NCI-H524 treated with DMSO at 0.1 percent for 48 hours (cell line): ENCODE results near the gene METTL27.
"Not testable (repeated sequence)": the region's sequence is repeated elsewhere in the genome, so short reads cannot be mapped to it uniquely, and the experiment has no call there.

Source experiments
- DNase-seq: peaks from one replicate; lab custom pipeline; 2025; lab: John Stamatoyannopoulos, UW

METTL27 gene

DNA sequence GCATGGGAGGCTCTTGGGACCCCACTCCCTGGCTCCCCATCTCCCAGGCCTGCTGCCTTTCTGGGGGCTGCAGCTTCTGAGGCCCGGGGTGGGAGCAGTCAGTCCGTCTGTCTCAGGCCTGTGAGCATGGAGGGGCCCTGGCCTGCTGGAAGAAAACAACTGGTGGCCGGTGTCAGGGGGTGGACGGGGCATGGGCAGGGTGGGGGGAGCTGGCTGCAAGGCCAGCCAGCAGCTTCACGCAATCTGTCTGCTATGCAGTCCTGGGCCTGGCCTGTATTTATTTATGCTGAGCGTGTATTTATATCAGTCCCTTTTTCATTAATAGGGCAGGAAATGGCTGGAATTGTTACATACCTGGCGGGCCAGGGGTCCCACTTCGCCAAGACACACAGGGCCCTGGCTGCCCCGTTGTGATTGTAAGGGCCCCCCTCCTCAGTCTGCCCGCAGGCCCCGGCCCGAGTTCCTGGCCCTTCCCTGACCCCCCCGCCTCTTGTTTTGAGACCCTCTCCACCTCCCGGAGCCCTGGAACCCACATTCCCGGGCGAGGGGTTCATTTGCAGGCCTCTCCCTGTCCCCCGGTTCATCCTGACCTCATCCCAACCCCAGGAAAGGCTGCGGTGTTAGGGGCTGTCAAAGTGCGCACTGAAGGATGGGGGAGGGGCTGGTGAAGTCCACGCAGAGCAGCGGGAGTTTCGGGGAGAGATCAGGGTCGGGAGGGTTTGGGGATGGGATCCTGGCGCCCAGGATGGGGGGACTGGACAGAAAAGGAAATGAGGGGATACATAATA is 26.9 kb upstream of the METTL27 start:
- DNase-seq, result no peak

DNA sequence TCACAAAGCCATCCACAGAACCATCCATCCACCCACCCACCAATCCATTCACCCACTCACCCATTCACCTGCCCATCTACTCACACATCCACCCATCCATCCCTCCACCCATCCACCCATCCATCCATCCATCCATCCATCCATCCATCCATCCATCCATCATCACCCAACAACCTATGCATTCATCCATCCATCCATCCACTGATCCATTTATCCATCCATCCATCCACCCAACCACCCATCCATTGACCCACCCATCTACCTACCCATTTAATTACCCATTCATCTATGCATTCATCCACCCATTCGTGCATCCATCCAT is 24.1 kb upstream of the METTL27 start:
- no peak for DNase-seq

DNA sequence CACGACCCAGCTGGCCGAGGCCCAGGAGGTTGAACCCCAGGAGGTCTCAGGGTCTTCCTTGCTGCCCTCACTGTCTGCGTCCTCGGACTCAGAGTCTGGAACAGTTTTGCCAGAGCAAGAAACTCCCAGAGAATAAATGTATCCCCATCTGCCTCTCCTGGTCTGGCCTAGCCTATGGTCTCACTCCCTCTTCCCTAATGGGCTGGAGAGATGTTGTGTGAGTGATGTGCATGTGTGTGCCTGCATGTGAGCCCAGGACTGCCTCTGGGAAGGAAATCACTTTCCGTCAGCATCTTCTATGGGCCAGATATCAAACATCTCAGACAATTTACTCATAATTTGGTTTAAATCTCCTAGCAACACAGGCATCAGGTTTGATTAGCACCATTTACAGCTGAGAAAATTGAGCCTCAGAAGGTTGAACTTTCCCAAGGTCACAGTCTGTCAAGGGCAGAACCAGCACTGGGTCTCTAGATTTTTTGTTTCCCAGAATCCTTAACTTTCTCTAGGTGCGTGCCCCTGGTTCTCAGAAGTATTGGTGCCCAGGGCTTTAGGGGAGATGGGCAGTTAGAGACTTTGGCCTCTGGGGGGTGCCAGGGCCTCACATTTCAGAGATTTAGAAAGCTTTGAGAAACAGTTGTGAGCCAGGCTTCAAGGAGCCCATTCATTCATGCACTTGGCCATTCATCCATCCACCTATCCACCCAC is 23.6 kb upstream of the METTL27 start:
- no peak for DNase-seq

DNA sequence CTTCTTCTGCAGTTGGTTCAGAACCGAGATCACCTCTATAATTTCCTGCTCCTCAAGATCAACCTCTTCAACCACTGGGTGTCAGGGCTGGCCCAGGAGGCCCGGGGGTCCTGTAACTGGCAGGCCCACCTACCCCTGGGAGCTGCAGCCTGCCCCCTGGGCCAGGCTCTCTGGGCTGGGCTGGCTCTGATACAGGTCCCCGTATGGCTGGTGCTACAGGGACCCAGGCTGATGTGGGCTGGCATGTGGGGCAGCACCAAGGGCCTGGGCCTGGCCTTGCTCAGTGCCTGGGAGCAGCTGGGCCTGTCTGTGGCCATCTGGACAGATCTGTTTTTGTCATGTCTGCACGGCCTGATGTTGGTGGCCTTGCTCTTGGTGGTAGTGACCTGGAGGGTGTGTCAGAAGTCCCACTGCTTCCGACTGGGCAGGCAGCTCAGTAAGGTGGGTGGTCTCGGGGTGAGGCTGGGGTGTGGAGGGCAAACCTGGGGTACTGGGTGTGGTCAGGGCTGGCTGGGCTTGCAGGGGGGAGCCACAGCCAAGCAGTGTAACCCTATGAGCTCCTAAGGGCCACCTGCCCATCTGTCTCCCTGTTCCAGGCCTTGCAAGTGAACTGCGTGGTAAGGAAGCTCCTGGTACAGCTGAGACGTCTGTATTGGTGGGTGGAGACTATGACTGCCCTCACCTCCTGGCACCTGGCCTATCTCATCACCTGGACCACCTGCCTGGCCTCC is 22.8 kb upstream of the METTL27 start:
- DNase-seq, result peak; percentile 69

DNA sequence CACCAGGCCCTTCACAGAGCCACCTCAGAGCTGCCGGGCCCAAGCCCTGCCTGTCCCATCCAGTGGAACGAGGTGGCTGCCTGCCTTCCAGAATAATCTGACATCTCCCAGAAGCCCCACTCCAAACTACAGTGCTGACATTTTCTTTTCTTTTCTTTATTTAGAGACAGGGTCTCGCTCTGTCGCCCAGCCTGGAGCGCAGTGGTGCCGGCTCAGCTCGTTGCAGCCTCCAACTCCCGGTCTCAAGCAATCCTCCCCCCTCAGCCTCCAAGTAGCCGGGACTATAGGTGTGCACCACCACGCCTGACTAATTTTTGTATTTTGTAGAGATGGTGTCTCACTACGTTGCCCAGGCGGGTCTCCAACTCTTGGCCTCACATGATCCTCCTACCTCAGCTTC is 19.0 kb upstream of the METTL27 start:
- DNase-seq, result no peak

DNA sequence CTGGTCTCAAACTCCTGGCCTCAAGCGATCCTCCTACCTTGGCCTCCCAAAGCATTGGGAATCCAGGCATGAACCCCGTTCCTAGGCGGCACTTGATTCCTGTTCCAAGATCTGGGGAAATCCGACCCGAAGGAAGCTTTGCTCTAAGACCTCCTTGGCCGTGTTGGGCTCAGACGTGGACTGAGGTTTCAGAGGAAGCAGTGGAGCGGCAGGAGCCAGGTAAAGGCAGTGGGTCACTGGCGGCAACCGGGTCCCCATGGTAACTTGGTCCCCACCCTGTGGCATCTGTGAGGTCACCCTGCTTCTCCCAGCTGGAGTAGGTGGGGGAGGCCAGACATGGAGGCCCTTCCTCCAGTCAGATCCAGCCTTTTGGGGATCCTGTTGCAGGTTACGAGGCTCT is 18.5 kb upstream of the METTL27 start, which contains the start of gene TMEM270:
TSS of gene TMEM270 (plus strand) at position 301 of the 400 bp plus-strand sequence. CDS start at position 337, 36 bp downstream.
- DNase-seq, result no peak

DNA sequence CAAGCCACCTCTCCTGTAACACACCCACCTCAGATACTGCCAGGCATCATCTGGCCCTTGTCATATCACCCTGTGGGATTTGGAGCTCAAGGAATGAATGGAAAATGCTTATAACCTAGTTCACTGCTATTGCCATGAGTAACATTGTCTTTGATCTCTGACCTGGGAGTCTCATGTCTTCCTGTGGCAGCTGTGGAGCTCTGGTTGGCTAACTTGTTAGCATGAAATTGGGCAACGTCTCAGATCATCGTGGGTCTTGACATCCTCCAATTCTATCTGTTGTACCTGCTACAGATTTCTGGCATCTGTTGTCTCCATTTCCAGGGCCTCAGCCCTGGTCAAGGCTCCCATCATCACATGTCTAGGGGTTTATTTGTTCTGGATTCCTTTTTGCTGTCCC is 16.5 kb upstream of the METTL27 start:
- DNase-seq, result no peak

DNA sequence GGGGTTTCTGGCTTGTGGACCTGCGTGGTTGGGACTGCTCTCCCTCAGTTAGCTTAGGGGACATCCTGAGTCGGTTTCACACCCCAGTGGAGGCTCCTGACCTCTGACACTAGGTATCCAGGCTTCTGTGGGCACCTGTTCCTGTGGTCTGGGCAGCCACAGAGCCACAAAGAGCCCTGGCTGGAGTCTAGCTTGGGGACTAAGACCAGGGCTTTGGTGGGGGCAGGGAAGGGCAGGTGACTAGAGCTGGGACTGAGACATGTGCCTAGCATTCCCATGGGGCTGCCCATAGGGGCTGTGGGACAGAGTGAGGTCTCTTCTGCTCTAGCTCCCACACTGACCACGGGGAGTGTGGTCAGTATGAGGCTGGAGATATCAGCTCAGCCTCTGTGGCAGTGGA is 14.6 kb upstream of the METTL27 start:
- no peak for DNase-seq

DNA sequence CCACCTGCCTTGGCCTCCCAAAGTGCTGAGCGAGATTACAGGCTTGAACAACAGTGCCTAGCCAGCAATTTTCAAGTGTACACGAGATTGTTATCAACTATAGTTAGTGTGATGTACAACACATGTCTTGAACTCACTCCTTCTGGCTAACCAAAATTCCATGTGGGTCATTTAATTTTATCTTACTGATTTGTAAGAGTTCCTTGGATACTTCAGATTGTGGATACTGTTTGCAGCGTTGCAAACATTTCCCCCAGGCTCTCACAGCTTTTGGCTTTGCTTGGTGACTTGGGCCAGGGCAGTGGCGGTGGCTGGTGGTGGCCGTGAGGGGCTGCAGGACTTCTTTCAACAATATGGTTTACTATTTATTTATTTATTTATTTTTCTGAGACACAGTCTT is 10.2 kb upstream of the METTL27 start:
- DNase-seq, result no peak

DNA sequence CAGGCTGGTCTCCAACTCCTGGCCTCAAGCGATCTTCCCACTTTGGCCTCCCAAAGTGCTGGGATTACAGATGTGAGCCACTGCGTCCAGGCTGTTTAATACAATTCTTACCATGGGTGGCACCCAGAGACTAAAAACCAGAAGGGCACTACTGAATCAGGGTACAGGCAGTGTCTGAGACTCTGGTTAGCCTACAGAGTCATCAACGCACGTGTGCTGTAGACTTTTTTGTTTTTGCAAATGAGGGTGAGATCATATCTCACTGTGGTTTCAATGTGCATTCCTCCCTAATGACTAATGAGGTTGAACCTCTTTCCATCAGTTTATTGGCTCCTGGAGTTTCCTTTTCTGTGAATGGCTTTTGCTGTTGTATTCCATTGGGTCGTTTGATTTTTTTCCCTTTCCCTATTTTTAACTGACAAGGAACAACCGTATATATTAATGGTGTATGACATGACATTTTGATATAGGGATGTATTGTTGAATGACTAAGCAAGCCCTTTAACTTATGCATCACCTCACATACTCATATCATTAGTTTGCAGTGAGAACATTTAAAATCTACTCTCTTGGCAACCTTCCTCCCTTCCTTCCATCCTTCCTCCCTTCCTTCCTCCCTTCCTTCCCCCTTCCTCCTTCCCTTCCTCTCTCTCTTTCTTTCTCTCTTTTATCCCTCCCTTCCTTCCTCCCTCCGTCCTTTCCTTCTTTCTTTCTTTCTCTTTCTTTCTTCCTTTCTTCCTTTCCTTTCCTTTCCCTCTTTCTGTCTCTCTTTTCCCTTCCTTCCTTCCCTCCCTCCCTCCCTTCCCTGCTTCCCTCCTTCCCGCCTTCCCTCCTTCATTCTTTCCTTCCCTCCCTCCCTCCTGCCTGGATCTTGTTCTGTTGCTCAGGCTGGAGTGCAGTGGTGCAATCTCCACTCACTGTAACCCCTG is 9.4 kb upstream of the METTL27 start:
- DNase-seq, result no peak

DNA sequence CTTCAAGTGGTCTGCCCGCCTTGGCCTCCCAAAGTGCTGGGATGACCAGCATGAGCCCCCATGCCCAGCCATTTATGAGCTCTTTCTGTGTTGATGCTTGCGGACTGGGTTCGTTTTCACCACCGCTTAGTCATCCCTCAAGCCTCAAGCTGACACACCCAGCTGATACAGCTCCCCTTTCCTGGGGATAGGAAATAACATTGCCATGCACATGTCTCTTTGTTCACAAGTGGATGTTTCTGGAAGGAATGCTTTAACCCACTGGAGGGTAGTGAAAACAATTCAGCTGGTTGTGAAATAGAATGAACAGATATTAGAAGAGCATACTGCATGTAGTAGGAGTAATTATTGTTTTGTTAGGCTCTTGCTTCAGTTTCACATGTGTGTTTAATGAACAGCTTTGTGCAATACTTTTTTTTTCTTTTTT is 8.5 kb upstream of the METTL27 start:
- DNase-seq, result no peak

DNA sequence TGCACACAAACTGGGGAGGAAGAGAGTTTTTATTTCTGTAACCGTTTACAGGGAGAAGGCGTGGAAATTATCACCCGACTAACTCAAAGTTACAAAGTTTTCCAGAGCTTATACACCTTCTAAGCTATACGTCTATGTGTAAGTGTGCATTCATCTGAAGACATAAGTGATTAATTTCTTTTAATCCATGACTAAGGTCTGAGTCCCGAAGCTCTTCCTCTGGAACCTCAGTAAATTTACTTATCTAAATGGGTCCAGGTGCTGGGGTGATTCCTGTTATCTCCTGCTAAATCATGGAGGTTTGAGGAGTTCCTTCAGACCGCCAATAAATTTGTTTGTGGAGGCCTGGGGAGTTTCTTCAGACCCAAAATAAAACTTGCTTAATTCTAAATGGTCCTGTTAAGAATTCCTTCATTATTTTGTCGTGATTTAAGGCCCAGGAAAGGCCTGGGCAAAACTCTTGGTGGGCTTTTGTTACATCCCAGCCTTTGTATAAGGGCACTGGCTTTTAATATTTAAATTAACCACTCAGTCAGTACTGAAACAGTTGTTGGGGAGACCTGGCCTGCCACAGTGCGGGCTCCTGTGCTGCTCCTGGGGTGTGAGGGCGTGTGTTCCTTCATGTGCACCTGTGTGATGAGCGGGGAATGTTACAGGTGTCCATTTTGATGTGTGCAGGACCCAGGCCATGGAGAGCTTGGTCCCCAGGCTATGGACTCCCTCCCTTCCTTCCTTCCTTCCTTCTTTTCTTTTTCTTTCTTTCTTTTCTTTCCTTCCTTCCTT is 5.8 kb upstream of the METTL27 start:
- no peak for DNase-seq

DNA sequence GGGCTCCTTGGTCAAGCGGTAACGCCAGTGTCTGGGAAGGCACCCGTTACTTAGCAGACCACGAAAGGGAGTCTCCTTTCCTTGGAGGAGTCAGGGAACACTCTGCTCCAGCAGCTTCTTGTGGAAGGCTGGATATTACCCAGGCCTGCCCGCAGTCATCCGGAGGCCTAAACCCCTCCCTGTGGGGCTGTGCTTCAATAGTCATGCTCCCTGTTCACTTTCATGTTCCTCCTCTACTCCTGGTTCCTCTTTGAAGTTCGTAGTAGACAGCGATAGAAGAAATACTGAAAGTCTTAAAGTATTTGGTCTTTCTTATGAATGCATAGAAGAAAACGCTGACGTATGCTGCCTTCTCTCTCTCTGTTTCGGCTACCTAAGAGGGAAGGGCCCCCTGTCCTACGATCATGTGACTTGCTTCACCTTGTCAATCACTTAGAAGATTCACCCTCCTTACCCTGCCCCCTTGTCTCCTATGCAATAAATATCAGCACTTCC is 3.4 kb upstream of the METTL27 start:
- not testable (repeated sequence) for DNase-seq

DNA sequence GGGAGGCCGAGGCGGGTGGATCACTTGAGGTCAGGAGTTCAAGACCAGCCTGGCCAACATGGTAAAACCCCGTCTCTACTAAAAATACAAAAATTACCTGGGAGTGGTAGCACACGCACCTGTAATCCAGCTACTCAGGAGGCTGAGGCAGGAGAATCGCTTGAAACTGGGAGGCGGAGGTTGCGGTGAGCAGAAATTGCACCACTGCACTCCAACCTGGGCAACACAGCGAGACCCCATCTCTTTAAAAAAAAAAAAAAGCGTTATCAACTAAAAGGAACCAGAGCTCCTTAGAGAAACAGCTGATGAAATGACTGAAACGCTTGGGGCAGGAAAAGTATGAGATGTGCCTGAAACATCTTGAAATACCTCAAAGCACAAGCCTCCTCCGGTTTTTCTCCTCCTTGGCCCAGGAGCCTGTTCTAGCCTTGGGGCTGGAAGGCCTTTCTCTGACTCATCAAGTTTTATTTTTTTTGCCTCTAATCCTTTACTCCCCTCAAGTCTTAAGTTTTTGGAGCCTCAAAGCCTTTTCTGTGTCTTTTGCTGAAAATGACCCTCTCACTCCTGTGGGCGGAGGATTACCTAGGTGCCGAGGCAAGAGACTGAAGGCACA is 2.6 kb upstream of the METTL27 start:
- no peak for DNase-seq

DNA sequence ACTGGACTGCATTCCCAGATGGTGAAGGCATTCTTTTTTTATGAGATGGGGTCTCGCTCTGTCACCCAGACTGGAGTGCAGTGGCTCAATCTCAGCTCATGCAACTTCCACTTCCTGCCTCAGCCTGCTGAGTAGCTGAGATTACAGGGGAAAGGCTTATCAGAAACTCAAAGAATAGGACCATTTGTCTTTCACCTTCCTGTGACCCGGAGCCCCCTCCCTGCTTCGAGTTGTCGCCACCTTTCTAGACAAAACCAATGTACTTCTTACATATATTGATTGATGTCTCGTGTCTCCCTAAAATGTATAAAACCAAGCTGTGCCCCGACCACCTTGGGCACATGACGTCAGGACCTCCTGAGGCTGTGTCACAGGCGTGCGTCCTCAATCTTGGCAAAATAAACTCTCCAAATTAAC is 1.8 kb upstream of the METTL27 start:
- DNase-seq, result no peak

DNA sequence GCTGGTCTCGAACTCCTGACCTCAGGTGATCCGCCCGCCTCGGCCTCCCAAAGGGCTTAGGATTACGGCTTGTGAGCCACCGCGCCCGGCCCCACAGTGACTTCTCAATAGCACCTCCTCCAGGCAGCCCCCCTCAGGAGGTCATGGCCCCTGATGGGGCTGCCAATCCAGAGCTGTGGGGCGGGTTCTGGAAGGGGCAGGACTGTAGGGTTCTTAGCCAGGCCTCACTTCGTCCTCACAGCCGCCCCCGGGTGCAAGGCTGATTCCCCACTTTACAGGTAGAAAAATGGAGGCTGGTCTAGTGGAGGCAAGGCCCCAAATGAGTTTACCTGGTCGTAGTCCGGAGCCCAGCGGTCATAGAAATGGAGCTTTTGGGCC is 638 bp downstream of the METTL27 start:
- no peak for DNase-seq

DNA sequence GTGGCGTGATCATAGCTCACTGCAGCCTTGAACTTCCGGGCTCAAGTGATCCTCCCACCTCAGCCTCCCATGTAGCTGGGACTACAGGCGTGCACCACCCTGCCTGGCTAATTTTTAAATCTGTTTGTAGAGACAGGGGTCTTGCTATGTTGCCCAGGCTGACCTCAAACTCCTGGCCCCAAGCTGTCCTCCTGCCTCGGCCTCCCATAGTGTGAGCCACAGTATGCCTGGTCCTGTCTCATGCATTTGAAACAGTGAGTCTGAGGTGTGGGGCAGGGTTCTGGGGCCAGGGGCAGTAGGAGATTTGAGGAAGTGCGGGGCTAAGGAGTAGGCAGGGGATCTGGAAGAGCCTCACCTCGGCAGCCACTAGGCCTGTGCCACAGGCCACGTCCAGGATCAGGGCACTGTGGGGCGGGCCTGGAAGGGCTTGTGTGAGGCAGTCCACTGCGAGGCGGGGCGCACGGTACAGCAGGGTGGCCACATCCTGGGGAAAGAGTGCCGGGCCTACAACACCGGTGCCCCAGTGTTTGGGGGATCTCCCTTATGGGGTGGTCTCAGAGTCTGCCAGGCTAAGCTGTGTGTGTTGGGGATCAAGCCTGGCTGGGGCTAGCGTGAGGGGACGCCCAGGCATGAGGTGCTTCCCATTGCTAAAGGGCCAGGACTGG is 1.5 kb downstream of the METTL27 start:
- DNase-seq, result no peak

DNA sequence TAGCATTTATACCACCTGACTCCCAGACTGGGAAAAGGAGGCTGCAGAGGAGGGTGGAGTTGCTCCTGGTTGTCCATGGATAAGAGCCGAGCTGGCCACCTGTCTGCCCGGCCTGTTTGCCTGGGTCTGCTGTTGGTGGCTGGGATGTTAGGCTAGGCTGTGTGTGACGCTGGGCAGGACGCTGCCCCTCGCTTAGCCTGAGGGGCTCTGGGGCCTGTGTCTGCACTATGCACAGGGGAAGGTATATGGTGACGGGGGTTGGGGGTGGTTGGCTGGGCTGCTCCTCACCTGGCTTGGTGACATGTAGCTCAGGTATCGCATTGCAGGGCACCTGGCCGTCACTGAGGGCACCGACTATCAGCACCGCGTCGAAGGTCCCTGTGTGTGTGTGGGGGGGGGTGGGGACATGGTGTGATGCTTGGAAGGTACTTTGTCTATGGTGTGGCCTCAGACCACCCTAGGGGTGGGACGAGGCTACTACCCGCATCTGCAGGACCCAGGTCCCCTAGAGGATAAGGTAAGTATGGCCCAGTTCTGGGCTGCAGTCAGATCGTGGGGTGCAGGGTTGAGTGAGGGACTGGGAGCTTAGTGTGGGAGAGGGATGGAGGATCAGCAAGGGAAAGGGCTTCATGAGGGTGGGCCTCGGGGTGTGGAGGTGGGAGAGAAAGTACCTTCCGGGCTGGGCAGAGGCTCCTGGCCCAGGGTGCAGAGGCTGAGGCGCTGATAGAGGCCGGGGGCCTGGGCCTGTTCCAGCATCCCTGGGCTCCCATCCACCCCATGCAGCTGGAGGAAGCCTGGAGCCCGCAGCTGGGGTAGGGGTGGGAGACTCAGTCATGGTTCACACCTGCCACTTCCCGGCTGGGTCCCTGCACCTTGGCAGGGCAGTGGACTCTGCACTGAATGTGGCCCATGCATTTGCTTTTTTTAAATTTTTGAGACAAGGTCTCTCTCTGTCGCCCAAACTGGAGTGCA is 2.3 kb downstream of the METTL27 start:
- DNase-seq, result no peak

DNA sequence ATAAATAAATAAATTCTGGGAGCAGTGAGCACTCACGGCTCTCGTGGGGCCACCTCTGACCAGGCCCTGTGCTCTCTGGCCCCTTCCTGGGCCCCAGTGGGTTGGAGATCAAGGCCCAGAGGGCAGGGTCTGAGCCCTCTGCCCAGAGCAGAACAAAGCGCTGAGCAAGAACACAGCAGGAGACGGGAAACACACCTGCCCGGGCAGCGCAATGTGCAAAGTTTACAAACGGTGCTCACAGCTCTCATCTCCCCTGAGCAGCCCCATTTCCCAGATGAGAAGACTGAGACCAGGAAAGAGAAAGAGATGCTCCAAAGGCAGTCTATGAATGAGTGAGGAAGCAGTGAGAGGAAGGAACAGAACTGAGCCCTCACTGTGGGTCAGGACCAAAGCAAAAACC is 3.0 kb downstream of the METTL27 start:
- DNase-seq, result no peak
